UCSD-AML1 (cell line): ENCODE results near the gene ATM.
A peak's percentile ranks its signal among the peaks of the same experiment; 100 is the strongest.
"Not testable (repeated sequence)": the region's sequence is repeated elsewhere in the genome, so short reads cannot be mapped to it uniquely, and the experiment has no call there.

Source experiments
- DNase-seq: peaks from one replicate; lab custom pipeline; 2025; ENCODE audit not compliant: unreplicated experiment; lab: John Stamatoyannopoulos, UW

ATM gene

GRCh38 chr11:108286370-108286769, 63.5 kb downstream of the ATM start:
- no peak for DNase-seq

DNA sequence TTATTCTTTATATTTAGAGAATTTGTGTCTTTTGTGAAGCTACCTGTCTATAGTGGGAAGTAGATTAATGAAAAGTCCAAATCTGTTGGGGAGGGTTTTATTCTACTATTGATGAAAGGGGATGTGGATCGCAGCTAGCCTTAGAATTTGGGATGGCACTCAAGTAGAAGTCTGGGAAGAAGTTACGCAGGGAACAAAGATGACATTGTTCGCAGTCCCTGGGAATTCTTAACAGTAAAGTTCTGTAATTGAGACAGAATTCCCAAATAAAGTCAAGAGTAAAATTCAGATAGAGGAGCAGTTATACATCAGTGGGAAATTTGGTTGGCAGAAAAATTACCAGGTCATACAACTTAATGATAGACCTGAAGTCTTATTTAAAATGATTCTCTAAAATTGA, 64.1 kb downstream of the ATM start:
- DNase-seq, result no peak

DNA sequence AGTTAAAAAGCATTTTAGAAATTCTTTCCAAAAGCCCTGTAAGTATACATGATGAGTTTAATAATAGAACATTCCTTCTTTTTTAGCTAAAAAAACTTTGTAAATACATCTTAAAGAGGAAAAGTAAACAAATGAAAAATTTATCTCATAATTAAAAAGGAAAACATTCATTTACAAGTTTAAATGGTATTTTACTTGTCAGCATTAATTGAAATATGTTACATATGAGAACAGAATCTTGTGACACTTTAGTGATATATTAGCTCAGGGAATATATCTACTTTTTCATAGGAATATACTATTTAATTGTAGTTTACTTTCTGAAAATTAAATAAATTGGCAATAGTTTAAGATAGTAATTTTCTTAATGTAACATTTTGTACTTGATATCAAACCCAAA, 66.2 kb downstream of the ATM start:
- DNase-seq, result not testable (repeated sequence)

DNA sequence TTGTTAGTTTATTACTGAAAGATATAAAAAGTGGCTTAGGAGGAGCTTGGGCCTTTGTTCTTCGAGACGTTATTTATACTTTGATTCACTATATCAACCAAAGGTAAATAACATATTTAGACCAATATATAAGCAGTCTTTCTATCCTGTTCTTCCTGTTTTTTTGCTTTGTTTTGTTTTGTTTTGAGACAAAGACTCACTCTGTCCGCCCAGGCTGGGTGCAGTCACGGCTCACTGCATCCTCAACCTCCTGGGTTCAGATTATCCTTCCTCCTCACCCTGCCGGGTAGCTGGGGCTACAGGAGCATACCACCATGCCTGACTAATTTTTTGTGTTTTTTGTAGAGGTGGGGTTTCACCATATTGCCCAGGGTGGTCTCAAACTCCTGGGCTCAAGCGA, 66.8 kb downstream of the ATM start:
- no peak for DNase-seq

DNA sequence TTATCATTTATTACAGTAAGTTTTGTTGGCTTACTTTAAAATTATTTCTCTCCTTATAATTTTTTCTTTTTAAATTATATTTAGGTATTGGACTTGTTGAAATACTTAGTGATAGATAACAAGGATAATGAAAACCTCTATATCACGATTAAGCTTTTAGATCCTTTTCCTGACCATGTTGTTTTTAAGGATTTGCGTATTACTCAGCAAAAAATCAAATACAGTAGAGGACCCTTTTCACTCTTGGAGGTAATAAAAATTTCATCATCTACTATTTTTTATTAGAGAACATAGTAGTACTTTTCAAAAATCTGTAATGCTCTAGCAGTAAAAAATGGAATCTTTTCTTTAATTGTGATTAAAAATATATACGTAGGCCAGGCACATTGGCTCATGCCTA, 70.4 kb downstream of the ATM start:
- DNase-seq, result no peak

- no peak for DNase-seq
Observed at GRCh38 chr11:108302121-108302785, 79.4 kb downstream of the ATM start.

DNA sequence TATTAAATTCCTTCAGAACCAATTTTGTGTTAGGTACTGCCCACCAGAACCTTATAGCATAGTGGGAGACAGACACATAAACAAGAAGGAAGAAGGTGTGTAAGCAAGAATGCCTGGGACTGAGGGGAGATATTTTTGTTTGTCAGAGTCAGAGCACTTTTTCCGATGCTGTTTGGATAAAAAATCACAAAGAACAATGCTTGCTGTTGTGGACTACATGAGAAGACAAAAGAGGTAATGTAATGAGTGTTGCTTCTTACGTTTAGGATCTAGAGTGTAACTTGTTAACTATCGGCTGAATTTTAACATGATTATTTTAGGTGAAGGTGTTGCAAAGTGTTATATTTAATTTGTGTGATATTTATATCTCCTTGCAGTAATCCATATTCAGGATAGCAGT, 84.9 kb downstream of the ATM start:
- no peak for DNase-seq

GRCh38 chr11:108313444-108313843, 90.6 kb downstream of the ATM start:
- no peak for DNase-seq

GRCh38 chr11:108316061-108316460, 93.2 kb downstream of the ATM start:
- no peak for DNase-seq

GRCh38 chr11:108319541-108320145, 96.8 kb downstream of the ATM start:
- no peak for DNase-seq

- DNase-seq, result no peak
Observed at GRCh38 chr11:108322666-108323065, 99.8 kb downstream of the ATM start.

DNA sequence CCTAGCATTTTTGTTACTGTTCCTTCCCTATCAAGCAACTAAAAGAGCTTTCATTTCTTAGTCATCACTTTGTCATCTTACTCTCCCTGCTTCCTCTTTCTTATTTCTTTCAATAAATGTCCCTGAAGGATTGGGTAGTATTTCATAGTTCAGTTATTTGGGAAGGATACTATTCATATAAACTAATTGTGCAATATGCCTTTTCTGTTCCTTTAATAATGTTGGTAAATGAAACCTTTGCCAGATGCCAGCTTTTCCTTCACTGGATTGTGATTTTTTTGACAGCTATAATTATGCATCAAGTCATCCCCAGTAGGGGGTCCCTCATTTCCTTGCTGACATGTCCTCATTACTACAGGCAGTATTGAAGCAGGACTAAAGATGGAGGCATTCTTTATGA, 101.7 kb downstream of the ATM start:
- DNase-seq, result no peak

GRCh38 chr11:108333403-108333899, 110.6 kb downstream of the ATM start:
- no peak for DNase-seq

DNA sequence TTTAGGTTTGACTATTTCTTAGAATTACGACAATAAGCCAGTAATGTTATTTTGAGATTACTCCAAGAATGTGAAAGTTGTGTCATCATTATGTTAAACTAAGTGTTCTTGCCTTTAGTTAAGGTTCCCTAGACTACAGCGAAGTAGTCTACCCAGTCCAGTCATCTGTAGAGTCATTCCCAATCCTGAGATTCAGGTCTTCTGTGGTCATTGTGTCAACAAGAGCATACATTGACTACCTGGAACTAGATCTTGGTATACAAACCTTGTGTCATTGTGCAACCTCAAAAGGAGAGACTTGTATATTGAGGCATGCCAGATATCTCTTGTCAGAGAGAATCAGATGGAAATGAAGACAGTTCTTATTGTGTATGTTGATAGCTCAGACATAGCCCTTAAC, 115.9 kb downstream of the ATM start:
- DNase-seq, result no peak

- no peak for DNase-seq
Observed at GRCh38 chr11:108340973-108341372, 118.1 kb downstream of the ATM start.

- DNase-seq, result no peak
Observed at GRCh38 chr11:108341654-108342053, 118.8 kb downstream of the ATM start.

DNA sequence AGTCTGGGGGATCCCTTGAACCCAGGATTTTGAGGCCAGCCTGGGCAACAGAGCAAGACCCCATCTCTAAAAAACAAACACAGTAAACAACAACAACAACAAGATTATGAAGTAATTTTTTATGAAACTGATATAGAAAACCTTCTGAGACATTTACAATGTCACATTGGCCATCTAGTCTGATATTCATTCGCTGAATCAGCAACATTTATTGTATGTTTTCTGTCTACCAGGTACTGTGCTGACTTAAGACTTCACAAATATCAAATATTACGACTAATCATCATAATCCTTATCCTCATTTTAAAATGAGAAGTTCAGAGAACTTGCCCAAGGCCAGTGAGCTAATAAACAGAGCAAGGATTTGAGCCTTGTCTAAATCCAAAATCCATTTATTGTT, 120.8 kb downstream of the ATM start:
- no peak for DNase-seq

DNA sequence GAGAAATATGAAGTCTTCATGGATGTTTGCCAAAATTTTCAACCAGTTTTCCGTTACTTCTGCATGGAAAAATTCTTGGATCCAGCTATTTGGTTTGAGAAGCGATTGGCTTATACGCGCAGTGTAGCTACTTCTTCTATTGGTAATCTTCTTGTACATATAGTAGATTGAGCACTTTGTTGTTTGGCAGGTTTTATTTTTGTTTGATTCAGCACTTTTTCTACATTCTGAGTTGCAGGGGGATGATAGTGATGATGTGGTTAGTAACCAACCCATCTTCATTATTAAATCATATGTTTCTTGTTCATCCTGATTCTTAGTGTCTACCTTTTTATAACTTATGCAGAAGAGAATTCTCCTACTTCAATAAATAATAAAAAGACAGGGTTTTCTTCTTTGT, 122.9 kb downstream of the ATM start:
- DNase-seq, result no peak

- DNase-seq, result no peak
Observed at GRCh38 chr11:108346451-108346850, 123.6 kb downstream of the ATM start.

- DNase-seq, result peak; percentile 7
Observed at GRCh38 chr11:108351468-108351867, 128.6 kb downstream of the ATM start.

- DNase-seq, result no peak
Observed at GRCh38 chr11:108364159-108364558, 141.3 kb downstream of the ATM start.

DNA sequence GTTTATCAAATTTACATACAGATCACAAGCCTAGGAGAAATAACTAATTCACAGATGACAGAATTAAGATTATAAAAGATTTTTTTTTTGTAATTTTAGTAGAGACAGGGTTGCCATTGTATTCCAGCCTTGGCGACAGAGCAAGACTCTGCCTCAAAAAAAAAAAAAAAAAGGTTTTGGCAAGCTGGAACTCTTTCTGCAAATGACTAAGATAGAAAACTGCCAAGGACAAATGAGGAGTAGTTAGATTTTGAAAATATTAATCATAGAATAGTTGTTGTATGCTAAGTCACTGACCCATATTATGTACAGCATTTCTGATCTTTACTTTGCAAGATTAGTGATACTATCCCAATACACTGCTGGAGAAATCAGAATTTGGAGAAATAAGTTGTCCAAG, 145.3 kb downstream of the ATM start:
- no peak for DNase-seq

GRCh38 chr11:108369064-108369463, 146.2 kb downstream of the ATM start:
- no peak for DNase-seq
